ENCODE results near the gene PLSCR3.

PLSCR3 gene

GRCh38 chr17:7426203-7426863 lies 32.0 kb upstream of the PLSCR3 start:
- DNase-seq, result no peak

DNA sequence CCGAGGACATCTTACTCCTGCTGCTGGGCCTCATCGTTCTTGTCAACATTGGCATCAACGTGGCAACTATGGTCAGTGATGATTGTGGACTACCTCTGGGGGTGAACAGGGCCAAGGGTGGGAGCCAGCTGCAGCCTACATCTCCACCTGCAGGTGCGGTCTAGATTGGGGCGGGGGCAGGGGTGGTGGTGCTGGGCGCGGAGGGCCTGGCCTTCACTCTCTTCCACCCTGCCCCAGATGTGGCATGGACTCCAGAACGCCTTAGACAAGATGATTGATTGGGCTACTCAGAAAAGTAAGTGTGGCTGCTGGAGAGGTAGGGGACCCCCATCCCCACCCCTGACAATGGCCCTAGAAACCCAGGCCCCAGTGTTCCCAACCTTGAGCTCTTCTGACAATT lies 31.4 kb upstream of the PLSCR3 start:
- DNase-seq, result no peak

DNA sequence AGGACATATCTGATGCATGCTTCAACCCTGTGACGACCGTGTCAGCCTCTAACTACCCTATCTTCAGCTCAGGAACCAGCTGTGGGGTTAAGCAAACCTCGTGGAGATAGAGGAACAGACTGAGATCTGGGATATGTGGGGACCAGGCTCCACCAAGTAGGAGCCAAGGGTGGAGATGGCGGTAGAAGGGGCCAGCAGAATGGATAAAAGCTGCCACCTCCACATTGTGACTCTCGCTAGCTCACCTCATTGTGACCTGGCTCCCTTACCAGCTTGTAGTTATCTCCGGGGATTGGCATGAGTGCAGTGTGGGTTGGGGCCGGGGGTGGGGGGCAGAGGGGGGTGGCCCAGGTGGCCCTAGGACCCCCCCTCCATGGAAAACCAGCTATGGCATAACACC lies 31.0 kb upstream of the PLSCR3 start, which contains the start of gene SPEM2:
Gene SPEM2, plus strand, starts transcription at position 301 of the 400 bp plus-strand sequence. Its CDS starts 73 bp downstream, at position 374.
- no peak for DNase-seq

DNA sequence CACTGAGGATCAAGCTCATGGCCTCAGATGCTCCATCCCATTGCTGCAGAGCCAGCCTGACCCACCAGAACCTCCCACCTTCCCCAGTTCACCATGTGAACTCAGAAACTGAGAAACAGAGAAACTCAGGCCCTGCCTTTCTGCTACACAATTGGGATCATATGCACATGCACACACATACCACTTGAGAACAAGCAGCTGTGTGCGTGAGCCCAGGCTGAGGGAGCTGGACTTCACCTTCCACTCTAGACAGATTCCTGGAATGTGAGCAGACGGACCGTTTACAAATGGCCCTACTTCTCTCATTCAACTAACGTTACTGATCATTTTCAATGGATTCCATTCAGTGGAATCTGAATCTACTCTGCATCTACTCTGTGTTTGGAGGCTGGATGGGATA lies 29.4 kb upstream of the PLSCR3 start:
- no peak for DNase-seq

- DNase-seq, result no peak
These were observed 26.9 kb upstream of the PLSCR3 start for GRCh38 chr17:7421186-7421585.

GRCh38 chr17:7419819-7420610 lies 25.7 kb upstream of the PLSCR3 start, which contains the start of gene SPEM1:
TSS of gene SPEM1 (plus strand) at chr17:7420324. CDS start at chr17:7420385, 61 bp downstream.
- no peak for DNase-seq

- DNase-seq, result no peak
These were observed 24.3 kb upstream of the PLSCR3 start for GRCh38 chr17:7418472-7419152.

DNA sequence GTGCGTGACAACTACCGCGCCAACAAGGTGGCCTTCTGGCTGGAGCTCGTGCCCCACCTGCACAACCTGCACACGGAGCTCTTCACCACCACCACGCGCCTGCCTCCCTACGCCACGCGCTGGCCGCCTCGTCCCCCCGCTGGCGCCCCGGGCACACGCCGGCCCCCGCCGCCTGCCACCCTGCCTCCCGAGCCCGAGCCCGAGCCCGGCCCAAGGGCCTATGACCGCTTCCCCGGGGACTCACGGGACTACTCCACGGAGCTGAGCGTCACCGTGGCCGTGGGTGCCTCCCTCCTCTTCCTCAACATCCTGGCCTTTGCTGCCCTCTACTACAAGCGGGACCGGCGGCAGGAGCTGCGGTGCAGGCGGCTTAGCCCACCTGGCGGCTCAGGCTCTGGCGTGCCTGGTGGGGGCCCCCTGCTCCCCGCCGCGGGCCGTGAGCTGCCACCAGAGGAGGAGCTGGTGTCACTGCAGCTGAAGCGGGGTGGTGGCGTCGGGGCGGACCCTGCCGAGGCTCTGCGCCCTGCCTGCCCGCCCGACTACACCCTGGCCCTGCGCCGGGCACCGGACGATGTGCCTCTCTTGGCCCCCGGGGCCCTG lies 22.8 kb upstream of the PLSCR3 start:
- no peak for DNase-seq

- no peak for DNase-seq
These were observed 22.0 kb upstream of the PLSCR3 start for GRCh38 chr17:7416323-7416722.

DNA sequence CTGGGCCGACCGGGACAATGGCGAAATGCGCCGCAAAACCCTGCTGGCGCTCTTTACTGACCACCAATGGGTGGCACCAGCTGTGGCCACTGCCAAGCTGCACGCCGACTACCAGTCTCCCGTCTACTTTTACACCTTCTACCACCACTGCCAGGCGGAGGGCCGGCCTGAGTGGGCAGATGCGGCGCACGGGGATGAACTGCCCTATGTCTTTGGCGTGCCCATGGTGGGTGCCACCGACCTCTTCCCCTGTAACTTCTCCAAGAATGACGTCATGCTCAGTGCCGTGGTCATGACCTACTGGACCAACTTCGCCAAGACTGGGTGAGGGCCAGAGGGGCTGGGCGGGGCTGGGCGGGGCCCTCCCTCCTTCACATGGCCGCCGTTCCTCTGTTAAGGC lies 21.5 kb upstream of the PLSCR3 start:
- DNase-seq, result no peak

DNA sequence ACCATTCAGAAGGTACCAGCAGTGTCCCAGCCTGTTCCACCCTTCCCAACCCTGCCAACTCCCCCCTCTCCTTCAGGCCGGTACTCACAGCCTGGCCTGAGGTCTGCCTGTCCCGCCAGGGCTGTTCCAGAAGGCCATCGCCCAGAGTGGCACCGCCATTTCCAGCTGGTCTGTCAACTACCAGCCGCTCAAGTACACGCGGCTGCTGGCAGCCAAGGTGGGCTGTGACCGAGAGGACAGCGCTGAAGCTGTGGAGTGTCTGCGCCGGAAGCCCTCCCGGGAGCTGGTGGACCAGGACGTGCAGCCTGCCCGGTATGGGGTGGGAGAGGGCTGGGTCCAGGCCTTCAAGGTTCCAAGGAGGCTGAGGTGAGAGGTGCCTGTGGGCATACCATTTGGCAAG lies 20.5 kb upstream of the PLSCR3 start:
- DNase-seq, result no peak

GRCh38 chr17:7413346-7413985 lies 19.1 kb upstream of the PLSCR3 start:
- no peak for DNase-seq

DNA sequence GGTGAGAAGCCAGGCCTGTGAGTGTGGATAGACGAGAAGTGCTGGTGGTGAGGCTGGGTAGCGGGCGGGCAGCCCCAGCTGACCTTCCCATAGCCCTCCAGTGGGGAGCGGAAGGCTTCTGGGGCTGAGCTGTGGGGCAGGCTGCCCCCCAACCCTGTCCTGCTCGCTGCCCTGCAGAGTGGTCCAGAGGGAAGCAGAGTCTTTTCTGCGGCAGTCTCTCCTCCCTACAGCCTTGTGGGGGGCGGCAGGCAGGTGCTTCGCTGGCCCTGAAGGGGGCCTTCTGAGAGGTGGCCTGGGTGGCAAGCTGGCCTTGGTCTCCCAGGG lies 17.1 kb upstream of the PLSCR3 start:
- no peak for DNase-seq

GRCh38 chr17:7410634-7411426 lies 16.5 kb upstream of the PLSCR3 start:
- DNase-seq, result no peak

DNA sequence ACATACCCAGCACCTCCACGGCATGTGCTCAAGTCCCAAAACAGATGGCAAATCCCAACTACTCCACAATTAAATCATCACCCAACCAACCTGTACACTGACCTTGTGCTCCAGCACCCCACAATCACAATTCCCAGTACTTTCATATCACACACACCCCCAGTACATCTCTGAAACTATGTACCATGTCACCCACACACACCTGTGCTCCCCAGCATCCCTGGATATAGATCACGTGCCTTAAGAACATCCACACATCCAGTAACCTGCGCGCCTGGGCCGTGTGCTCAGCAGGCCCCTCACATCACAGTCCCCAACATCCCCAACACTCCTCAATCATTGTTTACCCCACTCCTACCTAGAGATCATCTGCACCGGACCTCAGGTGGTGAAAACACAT lies 15.4 kb upstream of the PLSCR3 start:
- DNase-seq, result no peak

DNA sequence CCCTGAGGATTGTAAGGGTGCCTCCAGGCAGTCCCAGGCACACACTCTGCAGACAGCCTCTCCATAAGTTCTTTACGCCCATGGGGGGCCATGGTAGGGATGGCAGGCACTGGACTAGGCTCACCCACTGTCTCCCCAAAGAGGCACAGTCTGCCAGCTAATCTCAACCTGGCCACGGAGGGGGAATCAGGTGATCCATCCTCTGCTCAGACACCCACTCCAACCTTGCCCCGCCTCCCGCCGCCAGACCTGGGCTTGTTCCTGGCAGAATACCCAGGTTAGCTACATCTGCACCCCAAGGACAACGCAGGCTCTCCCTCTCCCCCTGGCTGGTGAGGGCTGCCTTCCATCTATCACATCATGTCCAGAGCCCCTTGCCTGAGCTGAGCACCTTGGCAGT lies 14.5 kb upstream of the PLSCR3 start:
- DNase-seq, result no peak

DNA sequence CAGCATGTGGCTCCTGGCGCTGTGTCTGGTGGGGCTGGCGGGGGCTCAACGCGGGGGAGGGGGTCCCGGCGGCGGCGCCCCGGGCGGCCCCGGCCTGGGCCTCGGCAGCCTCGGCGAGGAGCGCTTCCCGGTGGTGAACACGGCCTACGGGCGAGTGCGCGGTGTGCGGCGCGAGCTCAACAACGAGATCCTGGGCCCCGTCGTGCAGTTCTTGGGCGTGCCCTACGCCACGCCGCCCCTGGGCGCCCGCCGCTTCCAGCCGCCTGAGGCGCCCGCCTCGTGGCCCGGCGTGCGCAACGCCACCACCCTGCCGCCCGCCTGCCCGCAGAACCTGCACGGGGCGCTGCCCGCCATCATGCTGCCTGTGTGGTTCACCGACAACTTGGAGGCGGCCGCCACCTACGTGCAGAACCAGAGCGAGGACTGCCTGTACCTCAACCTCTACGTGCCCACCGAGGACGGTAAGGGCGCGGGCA lies 14.0 kb upstream of the PLSCR3 start:
- DNase-seq, result no peak

GRCh38 chr17:7407485-7408251 lies 13.3 kb upstream of the PLSCR3 start, which contains the start of gene NLGN2:
TSS of gene NLGN2 (plus strand) at chr17:7407845. CDS start at chr17:7408256, 411 bp downstream.
- no peak for DNase-seq

- no peak for DNase-seq
These were observed 12.8 kb upstream of the PLSCR3 start for GRCh38 chr17:7407082-7407481.

GRCh38 chr17:7406235-7406825 lies 12.0 kb upstream of the PLSCR3 start:
- no peak for DNase-seq
